Choroid plexus epithelial cell (primary cell): ENCODE measurements around the gene SLC24A4.
A peak's percentile ranks its signal among the peaks of the same experiment; 100 is the strongest.

Experiments
- DNase-seq: peaks from one replicate; pipeline ENCODE4 v3.0.0-alpha.2; 2010; ENCODE audit warnings: low read depth
- H3K4me3 ChIP-seq: 2 replicates; pipeline ENCODE4 v1.5.1; 2011; ENCODE audit warnings: low read depth, mild to moderate bottlenecking, control low read depth, low read length, moderate library complexity
- TF ChIP-seq, protein P1 (sequence below): conservative IDR thresholded peaks from 2 replicates; pipeline ENCODE4 v1.5.1; 2011; ENCODE audit warnings: low read depth, mild to moderate bottlenecking, control low read depth, inconsistent platforms, low read length, moderate library complexity

SLC24A4 gene

GRCh38 chr14:92323011-92323915 lies at the start of gene SLC24A4:
Gene SLC24A4 (plus strand): TSS chr14:92323165. CDS start chr14:92323831, 666 bp downstream.
- TF ChIP-seq, protein P1, sequence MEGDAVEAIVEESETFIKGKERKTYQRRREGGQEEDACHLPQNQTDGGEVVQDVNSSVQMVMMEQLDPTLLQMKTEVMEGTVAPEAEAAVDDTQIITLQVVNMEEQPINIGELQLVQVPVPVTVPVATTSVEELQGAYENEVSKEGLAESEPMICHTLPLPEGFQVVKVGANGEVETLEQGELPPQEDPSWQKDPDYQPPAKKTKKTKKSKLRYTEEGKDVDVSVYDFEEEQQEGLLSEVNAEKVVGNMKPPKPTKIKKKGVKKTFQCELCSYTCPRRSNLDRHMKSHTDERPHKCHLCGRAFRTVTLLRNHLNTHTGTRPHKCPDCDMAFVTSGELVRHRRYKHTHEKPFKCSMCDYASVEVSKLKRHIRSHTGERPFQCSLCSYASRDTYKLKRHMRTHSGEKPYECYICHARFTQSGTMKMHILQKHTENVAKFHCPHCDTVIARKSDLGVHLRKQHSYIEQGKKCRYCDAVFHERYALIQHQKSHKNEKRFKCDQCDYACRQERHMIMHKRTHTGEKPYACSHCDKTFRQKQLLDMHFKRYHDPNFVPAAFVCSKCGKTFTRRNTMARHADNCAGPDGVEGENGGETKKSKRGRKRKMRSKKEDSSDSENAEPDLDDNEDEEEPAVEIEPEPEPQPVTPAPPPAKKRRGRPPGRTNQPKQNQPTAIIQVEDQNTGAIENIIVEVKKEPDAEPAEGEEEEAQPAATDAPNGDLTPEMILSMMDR: no peak
- no peak within 1 kb of the TSS for H3K4me3 ChIP-seq
- peak; percentile 6 for DNase-seq

DNA sequence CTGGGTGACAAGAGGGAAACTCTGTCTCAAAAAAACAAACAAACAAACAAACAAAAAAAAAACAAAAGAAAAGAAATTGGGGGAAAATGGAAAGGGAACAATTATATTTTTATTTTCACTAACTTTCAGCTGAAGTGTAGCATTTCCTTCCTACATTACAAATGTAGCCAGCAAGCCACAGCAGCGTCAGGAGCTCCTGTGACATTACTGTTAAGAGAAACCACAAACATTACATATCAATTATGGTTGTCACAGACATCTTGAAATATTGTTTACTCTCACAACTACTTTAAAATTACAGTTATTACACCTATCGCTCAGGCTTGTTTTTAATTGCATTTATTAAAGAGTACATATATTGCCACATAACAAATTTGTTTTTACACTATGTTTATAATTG lies 49.8 kb upstream of the SLC24A4 start:
- H3K4me3 ChIP-seq: no peak overlapping the region
- DNase-seq: no peak
- TF ChIP-seq, protein P1: no peak

DNA sequence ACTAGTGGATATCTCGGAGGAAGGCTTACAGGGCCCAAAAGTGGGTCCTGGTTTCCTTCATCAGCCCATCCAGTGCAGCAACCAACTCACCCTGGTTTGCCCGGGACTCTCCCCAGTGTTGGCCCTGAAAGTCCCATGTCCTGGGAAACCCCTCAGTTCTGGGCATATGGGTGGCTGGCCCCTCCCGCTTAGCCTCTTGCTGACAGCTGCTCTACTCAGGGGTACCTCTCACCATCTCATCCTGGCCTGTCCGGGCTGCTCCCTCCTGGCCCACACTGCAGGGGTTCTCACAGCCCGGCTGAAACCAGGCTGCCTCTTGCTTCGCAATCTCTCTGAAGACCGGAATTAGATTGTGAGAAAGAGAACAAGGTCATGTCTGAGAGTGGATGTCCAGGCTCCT lies 48.9 kb upstream of the SLC24A4 start:
- DNase-seq: no peak
- no peak overlapping the region for H3K4me3 ChIP-seq
- TF ChIP-seq, protein P1: no peak

DNA sequence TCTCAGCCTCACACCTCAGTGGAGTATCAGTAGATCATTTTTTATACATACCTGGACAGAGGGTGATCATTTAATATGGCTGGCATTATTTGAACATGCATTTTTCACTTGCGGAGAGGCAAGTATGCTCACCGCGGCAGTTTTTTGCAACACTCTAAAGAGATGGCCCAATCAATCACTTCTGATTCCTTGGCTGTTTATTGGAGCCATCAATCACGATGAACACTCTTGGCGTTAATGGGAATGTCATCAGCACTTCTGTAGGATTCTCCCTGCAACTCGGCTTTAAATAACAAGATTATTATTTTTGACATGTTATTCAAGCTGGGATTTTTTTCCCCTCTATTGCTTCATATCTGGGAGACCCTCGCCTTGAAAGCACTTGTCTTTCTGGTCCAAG lies 46.9 kb upstream of the SLC24A4 start:
- no peak overlapping the region for H3K4me3 ChIP-seq
- TF ChIP-seq, protein P1: no peak
- no peak for DNase-seq

GRCh38 chr14:92277031-92277430 lies 45.9 kb upstream of the SLC24A4 start:
- TF ChIP-seq, protein P1: no peak
- H3K4me3 ChIP-seq: no peak overlapping the region
- DNase-seq: no peak

GRCh38 chr14:92280554-92281262 lies 42.3 kb upstream of the SLC24A4 start:
- TF ChIP-seq, protein P1: no peak
- no peak overlapping the region for H3K4me3 ChIP-seq
- peak; percentile 55 for DNase-seq
